H1 (cell line): Measurements from ENCODE around the gene TFAP2B. TPM values are rescaled to one million over a fixed set of nuclear protein-coding genes. Genes with fewer than 3 reads are reported as not detected.

Experiments used
- CTCF ChIA-PET: fragments of 300-600 bp; sonication (Branson Sonifier 250); formaldehyde crosslinking; loops from one replicate; lab custom pipeline; 2021; ENCODE audit not compliant: partially characterized antibody; lab: Charles Lee
- POLR2A ChIA-PET: fragments of 300-600 bp; sonication (Branson Sonifier 250); formaldehyde crosslinking; loops from one replicate; lab custom pipeline; 2021; ENCODE audit warnings: inconsistent platforms; ENCODE audit not compliant: partially characterized antibody; lab: Charles Lee
- DNase-seq, 2 experiments: peaks; one replicate each; pipeline versions ENCODE4 v3.0.0 to v3.0.0-alpha.2; 2010 to 2022; ENCODE audit warnings: low spot score in 2 of 2, low read depth in 1 of 2, mixed read lengths in 1 of 2
- FAIRE-seq: peaks from 2 replicates; lab custom pipeline; 2011; peaks lifted over from hg19 to GRCh38; lab: Jason Lieb, UNC
- H2AFZ ChIP-seq: 2 replicates; pipeline ENCODE4 v1.8.1; 2012; ENCODE audit warnings: low read length, inconsistent platforms
- H2AK5ac ChIP-seq: 2 replicates; pipeline ENCODE4 v1.6.1; 2013; ENCODE audit warnings: low read depth, low read length
- H2BK120ac ChIP-seq: replicated peaks from 2 replicates; pipeline ENCODE3; 2013; ENCODE audit warnings: low read depth, low read length, inconsistent platforms
- H2BK12ac ChIP-seq: 2 replicates; pipeline ENCODE4 v1.6.1; 2013; ENCODE audit warnings: low read depth, low read length
- H2BK15ac ChIP-seq: 2 replicates; pipeline ENCODE4 v1.6.1; 2013; ENCODE audit warnings: low read length
- H2BK20ac ChIP-seq: 2 replicates; pipeline ENCODE4 v1.6.1; 2013; ENCODE audit warnings: low read length
- H2BK5ac ChIP-seq: 2 replicates; pipeline ENCODE4 v1.6.1; 2013; ENCODE audit warnings: low read depth, low read length
- H3K14ac ChIP-seq: 2 replicates; pipeline ENCODE4 v1.6.1; 2013; ENCODE audit warnings: inconsistent platforms; ENCODE audit not compliant: insufficient read length
- H3K18ac ChIP-seq: 2 replicates; pipeline ENCODE4 v1.6.1; 2013; ENCODE audit warnings: low read length; ENCODE audit errors: extremely low read depth
- H3K23ac ChIP-seq: 2 replicates; pipeline ENCODE4 v1.6.1; 2013; ENCODE audit warnings: inconsistent platforms; ENCODE audit not compliant: insufficient read length
- H3K23me2 ChIP-seq: 2 replicates; pipeline ENCODE4 v1.6.1; 2013; ENCODE audit warnings: low read depth, low read length
- H3K27ac ChIP-seq: 2 replicates; pipeline ENCODE4 v1.6.1; 2011; ENCODE audit warnings: low read depth, low read length, inconsistent platforms
- H3K27me3 ChIP-seq, 4 experiments: replicated peaks in 1 of 4; 1 replicate in 1 of 4; 2 replicates in 3 of 4; pipeline versions ENCODE4 v1.6.1 to v1.8.1; 2011 to 2013; ENCODE audit warnings: low read length in 3 of 4, mild to moderate bottlenecking in 3 of 4, inconsistent platforms in 2 of 4, mixed read lengths in 2 of 4, moderate library complexity in 1 of 4; ENCODE audit not compliant: control insufficient read depth in 3 of 4, insufficient read depth in 3 of 4; ENCODE audit errors: extremely low read depth in 1 of 4
- H3K36me3 ChIP-seq, 4 experiments: 2 replicates each; pipeline versions ENCODE4 v1.6.1 to v1.8.1; 2011 to 2013; ENCODE audit warnings: mild to moderate bottlenecking in 4 of 4, low read length in 3 of 4, moderate library complexity in 2 of 4, control low read depth in 1 of 4, inconsistent platforms in 1 of 4; ENCODE audit not compliant: insufficient read depth in 4 of 4, control insufficient read depth in 2 of 4
- H3K4ac ChIP-seq: replicated peaks from 2 replicates; pipeline ENCODE3; 2013; ENCODE audit warnings: low read length, low read depth, mixed read lengths, inconsistent platforms; ENCODE audit not compliant: insufficient read length
- H3K4me1 ChIP-seq, 4 experiments: replicated peaks in 1 of 4; 1 replicate in 1 of 4; 2 replicates in 3 of 4; pipeline versions ENCODE4 v1.6.1 to v1.8.1; 2011 to 2013; ENCODE audit warnings: low read length in 3 of 4, inconsistent platforms in 2 of 4, mixed read lengths in 1 of 4; ENCODE audit not compliant: insufficient read depth in 4 of 4, control insufficient read depth in 3 of 4
- H3K4me2 ChIP-seq, 2 experiments: 2 replicates each; pipeline versions ENCODE4 v1.6.1 to v1.8.1; 2011 to 2013; ENCODE audit warnings: low read depth in 2 of 2, low read length in 2 of 2, control low read depth in 1 of 2, inconsistent platforms in 1 of 2, mild to moderate bottlenecking in 1 of 2; ENCODE audit not compliant: insufficient read depth in 1 of 2
- H3K4me3 ChIP-seq, 4 experiments: fragments of 200-600, 300-600 bp in 1 of 4; sonication (generic), shearing (Covaris generic), sonication (Bioruptor Twin) in 1 of 4; 2 replicates each; pipeline versions ENCODE4 v1.5.1 to v1.8.1; 2011 to 2016; ENCODE audit warnings: low read length in 4 of 4, low read depth in 3 of 4, control low read depth in 2 of 4, inconsistent platforms in 2 of 4, mild to moderate bottlenecking in 2 of 4, mixed read lengths in 1 of 4, moderate library complexity in 1 of 4; ENCODE audit not compliant: insufficient read depth in 2 of 4; ENCODE audit errors: extremely low read depth in 1 of 4
- H3K56ac ChIP-seq: replicated peaks from 2 replicates; pipeline ENCODE3; 2013; ENCODE audit warnings: low read depth, mild to moderate bottlenecking, mixed read lengths, low read length, inconsistent platforms; ENCODE audit not compliant: insufficient read length
- H3K79me1 ChIP-seq: 2 replicates; pipeline ENCODE4 v1.6.1; 2013; ENCODE audit warnings: low read depth, low read length, control low read depth
- H3K79me2 ChIP-seq, 2 experiments: 2 replicates each; pipeline versions ENCODE4 v1.6.1 to v1.8.1; 2012 to 2013; ENCODE audit warnings: low read length in 2 of 2, mild to moderate bottlenecking in 2 of 2, inconsistent platforms in 1 of 2; ENCODE audit not compliant: insufficient read depth in 2 of 2, control insufficient read depth in 1 of 2
- H3K9ac ChIP-seq, 4 experiments: replicated peaks in 1 of 4; 1 replicate in 1 of 4; 2 replicates in 3 of 4; pipeline versions ENCODE4 v1.6.1 to v1.8.1; 2011 to 2013; ENCODE audit warnings: low read depth in 3 of 4, low read length in 3 of 4, control low read depth in 2 of 4, mild to moderate bottlenecking in 2 of 4, moderate library complexity in 2 of 4, inconsistent platforms in 1 of 4; ENCODE audit errors: extremely low read depth in 1 of 4
- H3K9me3 ChIP-seq, 2 experiments: 2 replicates each; pipeline versions ENCODE4 v1.6.1 to v1.8.1; 2012 to 2013; ENCODE audit warnings: mild to moderate bottlenecking in 2 of 2, moderate library complexity in 2 of 2, control low read depth in 1 of 2, inconsistent platforms in 1 of 2, low read depth in 1 of 2, low read length in 1 of 2, mixed read lengths in 1 of 2; ENCODE audit not compliant: insufficient read depth in 2 of 2
- H4K20me1 ChIP-seq, 2 experiments: replicated peaks in 1 of 2; 2 replicates each; pipeline versions ENCODE3 to v1.8.1; 2011 to 2013; ENCODE audit warnings: inconsistent platforms in 2 of 2, low read length in 2 of 2, mild to moderate bottlenecking in 1 of 2; ENCODE audit not compliant: insufficient read depth in 2 of 2, control insufficient read depth in 1 of 2
- H4K5ac ChIP-seq: 2 replicates; pipeline ENCODE4 v1.6.1; 2013; ENCODE audit warnings: low read length, low read depth, mixed read lengths, inconsistent platforms; ENCODE audit not compliant: insufficient read length
- H4K8ac ChIP-seq: 2 replicates; pipeline ENCODE4 v1.8.0; 2013; ENCODE audit warnings: mild to moderate bottlenecking, moderate library complexity, low read length, inconsistent platforms; ENCODE audit not compliant: insufficient read depth; ENCODE audit errors: extremely low read depth
- H4K91ac ChIP-seq: replicated peaks from 2 replicates; pipeline ENCODE3; 2013; ENCODE audit warnings: low read length, mixed read lengths, inconsistent platforms; ENCODE audit not compliant: insufficient read length
- CBX8 ChIP-seq: fragments of 300-800, 300-1000 bp; sonication (generic); IDR thresholded peaks from 2 replicates; pipeline ENCODE4 v1.7.1; 2016; ENCODE audit warnings: low read depth, low read length, borderline replicate concordance
- WGBS, 2 experiments: shearing (Covaris generic) in 1 of 2; methylation state at CpG; one replicate each; pipeline versions ENCODE4 v1.1.6 to v1.1.7; 2013 to 2015; ENCODE audit warnings: low lambda C conversion rate in 2 of 2, mixed read lengths in 2 of 2, inconsistent platforms in 1 of 2, low coverage in 1 of 2, missing lambda C conversion rate in 1 of 2; ENCODE audit not compliant: insufficient replicate concordance in 2 of 2, insufficient coverage in 1 of 2, insufficient read length in 1 of 2; ENCODE audit errors: extremely low coverage in 1 of 2, missing lambda C conversion rate in 1 of 2; 5-methylcytosine and 5-hydroxymethylcytosine counted together
- polyA plus RNA-seq, 7 experiments: library from polyadenylated mRNA; depleted of rRNA in 3 of 7; stranded (reverse) in 5 of 7; unstranded in 2 of 7; fragments of >200 nt in 5 of 7; fragments of 200-250 nt in 2 of 7; gene quantifications; 1 replicate in 5 of 7; 2 replicates in 1 of 7; 4 replicates in 1 of 7; pipeline versions ENCODE4 v1.2.1 to v1.2.3, GENCODE V29; 2011 to 2013; ENCODE audit warnings: missing spikeins in 2 of 7, mixed read lengths in 2 of 7
- total RNA-seq: library from RNA; stranded (reverse); fragmentation: NEBNext Ultra II Directional; extraction: Animal tissue kit (Norgen Biotek cat#: 25700); gene quantifications from 2 replicates; pipeline ENCODE4 v1.2.1, GENCODE V29; 2021

TFAP2B gene
- total and polyA plus RNA-seq, 2 of the 8 experiments (the other 6 are each of a cell fraction or from before 2014, with no cell fraction given): not detected

DNA sequence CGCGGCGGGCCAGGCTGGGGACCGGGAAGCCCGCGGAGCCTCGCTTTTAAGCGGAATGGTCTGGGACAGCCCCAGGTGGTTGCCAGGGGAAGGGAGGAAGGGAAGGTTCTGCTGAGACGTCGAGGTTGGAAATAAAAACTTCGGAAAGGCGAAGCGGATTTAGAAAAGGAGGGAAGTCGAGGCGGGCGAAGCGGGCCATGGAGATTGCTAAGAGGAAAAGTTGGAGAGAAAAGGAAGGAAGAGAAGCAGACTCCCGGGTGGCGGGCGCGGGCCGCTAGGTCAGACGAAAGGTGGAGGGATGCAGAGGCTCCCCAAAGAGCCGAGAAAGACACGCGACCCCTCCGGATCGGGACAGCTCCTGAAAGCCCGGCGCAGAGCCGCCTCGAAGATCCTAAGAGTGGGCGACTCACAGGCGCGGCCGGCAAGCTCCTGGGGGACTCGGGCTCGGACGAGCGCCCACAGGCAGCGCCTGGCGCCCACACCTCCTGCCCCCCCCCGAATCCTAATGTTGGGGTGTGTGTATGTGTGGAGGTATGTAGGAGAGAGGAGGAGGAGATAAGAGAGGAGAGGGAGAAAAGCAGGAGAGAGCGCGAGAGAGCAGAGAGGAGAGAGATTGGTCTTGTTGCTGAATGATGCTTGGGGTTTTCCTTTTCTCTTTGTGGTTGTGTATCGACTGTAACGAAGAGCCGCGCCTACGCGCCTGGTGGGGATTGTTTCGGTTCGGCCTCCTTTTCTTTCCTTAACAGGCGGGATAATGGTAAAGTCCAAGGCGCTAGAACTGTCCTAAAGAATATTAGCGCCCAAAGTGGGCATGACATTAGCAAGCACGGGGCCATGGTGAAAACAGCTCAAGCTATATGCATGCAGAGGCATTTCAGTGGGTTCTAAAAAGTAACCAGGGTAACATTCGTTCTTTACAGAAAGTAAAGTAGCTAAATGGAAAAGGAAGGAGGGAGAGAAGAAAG, 1.5 kb downstream of the TFAP2B start:
- peak overlapping the region; percentile 68 to 72 for H3K4me2 ChIP-seq
- no peak overlapping the region for H4K91ac ChIP-seq
- FAIRE-seq: peak; percentile 13
- CTCF ChIA-PET: interaction anchor here (1.1 to 2.8 kb wide), 4 partner anchors 22 to 999 kb away, joined by 3 to 8 read pairs (median 4); no protein-coding TSS in a partner anchor
- no peak overlapping the region for H3K4ac ChIP-seq
- POLR2A ChIA-PET: interaction anchor here (1.0 to 1.5 kb wide), 4 partner anchors 10 to 105 kb away, joined by 3 to 4 read pairs (median 3); no protein-coding TSS in a partner anchor
- H3K4me3 ChIP-seq: peak overlapping the region; percentile 9 to 56 (median 38); a peak in 6 of 8 replicates
- no peak overlapping the region for H3K23ac ChIP-seq
- H3K9me3 ChIP-seq: no peaks in the 10 kb centered on the region
- 0 out of 2 replicates have a peak overlapping the region, but pooled peaks have one; percentile 18 for H2AFZ ChIP-seq
- peaks cover 2 to 5% of the 10 kb centered on the region in 2 experiments for H4K20me1 ChIP-seq
- H3K27me3 ChIP-seq: peaks cover 61 to 95% (median 79%) of the 10 kb centered on the region in 4 experiments
- H2BK12ac ChIP-seq: peak overlapping the region; percentile 63; the same call in 1 of the 2 replicates
- H2AK5ac ChIP-seq: no peak overlapping the region
- H3K4me1 ChIP-seq: peaks cover 7 to 26% (median 14%) of the 10 kb centered on the region in 4 experiments
- no peak overlapping the region for H3K56ac ChIP-seq
- no peak overlapping the region for H2BK5ac ChIP-seq
- 0 out of 2 replicates have a peak overlapping the region, but pooled peaks have one; percentile 17 for H4K8ac ChIP-seq
- H3K9ac ChIP-seq: no peak overlapping the region
- H3K18ac ChIP-seq: no peak overlapping the region
- H3K23me2 ChIP-seq: peaks cover 5% of the 10 kb centered on the region; the same call in 1 of the 2 replicates
- WGBS, 2 experiments: 2% methylated on average over 41 of the region's 58 CpGs; no CpG with 5 or more reads in 1 of the 2 experiments
- H2BK120ac ChIP-seq: no peak overlapping the region
- H3K14ac ChIP-seq: no peak overlapping the region
- H2BK15ac ChIP-seq: no peak overlapping the region
- 0 out of 2 replicates have a peak overlapping the region, but pooled peaks have one; percentile 21 for H2BK20ac ChIP-seq
- no peak for DNase-seq
- no peaks in the 10 kb centered on the region for H3K79me2 ChIP-seq
- H3K27ac ChIP-seq: no peak overlapping the region
- no peak overlapping the region for H4K5ac ChIP-seq
- H3K36me3 ChIP-seq: peaks cover 0 to 3% (median 0%) of the 10 kb centered on the region in 4 experiments; a peak in 1 of 8 replicates
- no peaks in the 10 kb centered on the region for H3K79me1 ChIP-seq
- peak; percentile 49; the same call in 1 of the 2 replicates for TF ChIP-seq CBX8
